ENCODE measurements around the gene TMEM87B.

Gene TMEM87B

GRCh38 chr2:112054847-112055729 is at the start of gene TMEM87B:
Gene TMEM87B, plus strand, starts transcription at chr2:112055269. Its CDS starts 323 bp downstream, at chr2:112055592.
- peak; percentile 98 for DNase-seq

- no peak for DNase-seq
These were observed 49.5 kb upstream of the TMEM87B start for GRCh38 chr2:112005406-112006075.

GRCh38 chr2:112006076-112006410 is 49.0 kb upstream of the TMEM87B start:
- peak; percentile 96 for DNase-seq

DNA sequence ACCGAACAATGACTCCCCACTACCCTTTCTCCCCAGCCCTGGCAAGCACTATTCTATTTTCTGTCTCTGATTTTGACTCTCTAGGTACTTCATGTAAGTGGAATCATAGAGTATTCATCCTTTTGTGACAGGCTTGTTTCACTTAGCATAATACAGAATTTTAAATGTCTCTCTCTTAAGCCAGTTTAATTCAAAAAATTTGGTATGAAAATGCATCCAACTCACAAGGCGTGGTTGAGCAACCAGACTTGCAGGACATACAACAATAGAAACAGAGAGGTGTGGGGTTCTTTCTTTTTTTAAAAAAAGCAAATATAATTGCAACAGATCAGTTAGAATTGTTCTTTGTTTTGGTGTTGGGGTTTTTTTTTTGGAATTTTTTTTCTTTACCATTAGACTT is 47.6 kb upstream of the TMEM87B start:
- DNase-seq: no peak

- DNase-seq: no peak
These were observed 46.1 kb upstream of the TMEM87B start for GRCh38 chr2:112008910-112009485.

DNA sequence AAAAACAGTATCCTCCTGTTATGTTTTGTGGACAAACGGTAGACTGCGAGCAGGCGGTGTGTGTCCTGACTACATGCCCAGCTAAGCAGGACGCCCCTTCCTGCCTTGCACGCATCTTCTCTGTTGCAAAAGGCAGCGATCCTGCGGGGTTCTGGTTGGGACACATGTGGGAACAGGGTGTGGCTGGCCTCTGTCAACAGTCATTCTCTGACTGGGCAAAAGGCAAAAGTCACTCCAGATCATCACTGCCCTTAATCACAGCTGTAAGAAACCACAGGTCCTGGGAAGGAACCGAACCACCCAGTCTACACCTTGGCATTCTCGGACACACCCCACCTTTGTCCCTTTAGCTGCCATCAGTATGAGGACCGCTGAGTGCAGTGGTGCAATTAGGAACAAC is 44.3 kb upstream of the TMEM87B start:
- DNase-seq: peak; percentile 67

DNA sequence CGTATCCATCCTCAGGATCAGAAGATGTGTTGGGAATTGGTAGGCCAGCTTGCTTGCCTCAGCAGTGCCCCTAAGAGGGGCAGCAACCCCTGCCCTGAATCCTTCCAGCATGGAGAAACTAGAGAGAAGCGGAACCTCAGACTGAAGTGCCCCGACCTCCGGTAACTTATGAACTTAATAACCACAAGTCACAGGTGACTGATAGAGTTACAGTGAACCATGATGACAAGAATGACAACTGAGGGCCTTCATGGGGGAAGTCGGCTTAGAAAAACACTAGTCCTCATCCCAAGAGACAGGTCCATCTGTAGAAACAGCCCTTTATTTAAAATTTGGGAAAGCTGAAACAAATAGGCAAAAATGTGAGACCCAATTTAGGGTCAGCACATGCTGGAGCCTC is 42.5 kb upstream of the TMEM87B start:
- no peak for DNase-seq

- no peak for DNase-seq
These were observed 36.2 kb upstream of the TMEM87B start for GRCh38 chr2:112018846-112019245.

DNA sequence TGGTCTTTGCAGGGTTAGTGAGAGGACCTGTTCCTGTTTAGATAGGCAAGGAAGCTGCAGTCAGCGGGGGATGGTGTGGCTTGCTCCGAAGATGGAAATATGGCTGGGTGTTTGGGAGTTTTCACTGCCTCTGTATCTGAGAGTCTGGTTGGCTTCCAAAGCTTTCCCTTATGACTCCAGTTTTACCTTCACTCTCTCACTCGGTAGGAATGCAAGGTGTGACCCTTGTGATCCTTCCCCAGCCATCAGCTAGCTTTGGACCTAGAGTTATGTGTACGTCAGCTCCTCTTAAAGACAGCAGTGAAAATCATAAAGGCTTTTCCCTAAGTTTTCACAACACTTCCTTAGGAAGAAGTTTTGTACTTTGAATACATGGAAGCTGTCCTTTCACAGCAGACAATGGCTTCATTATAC is 35.5 kb upstream of the TMEM87B start:
- DNase-seq: no peak

DNA sequence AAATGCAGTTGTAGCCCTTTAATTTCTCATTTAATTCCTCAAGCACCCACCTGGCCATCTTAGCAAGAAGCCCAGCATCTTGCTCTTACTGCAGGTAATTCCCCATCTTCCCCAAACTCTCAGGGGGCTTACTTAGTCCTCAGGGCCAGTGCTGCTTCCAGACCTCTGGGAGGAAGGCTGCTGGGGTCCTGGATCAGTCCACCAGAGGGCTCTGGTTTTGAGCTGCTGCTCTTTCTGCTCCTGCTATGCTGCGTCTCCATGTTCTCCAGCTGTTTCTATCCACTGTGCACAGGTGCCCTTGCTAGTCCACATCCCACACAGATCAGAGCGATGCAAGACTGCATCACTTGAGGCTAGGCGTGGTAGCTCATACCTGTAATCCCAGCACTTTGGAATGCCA is 34.5 kb upstream of the TMEM87B start:
- no peak for DNase-seq

DNA sequence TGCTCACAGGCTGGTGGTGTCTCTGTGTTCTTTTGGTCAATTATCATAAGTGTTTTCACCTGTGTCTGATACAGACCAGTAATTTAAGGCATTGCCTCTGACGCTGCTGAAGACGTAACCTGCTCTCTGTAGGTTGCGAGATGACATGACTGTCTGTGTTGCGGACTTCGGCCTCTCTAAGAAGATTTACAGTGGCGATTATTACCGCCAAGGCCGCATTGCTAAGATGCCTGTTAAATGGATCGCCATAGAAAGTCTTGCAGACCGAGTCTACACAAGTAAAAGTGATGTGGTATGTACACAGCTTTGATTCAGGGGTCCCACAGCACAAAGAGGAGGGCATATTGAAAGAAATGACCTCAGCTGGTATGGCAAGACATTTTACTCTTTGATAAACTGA is 33.8 kb upstream of the TMEM87B start:
- DNase-seq: no peak

- peak; percentile 30 for DNase-seq
These were observed 33.3 kb upstream of the TMEM87B start for GRCh38 chr2:112021781-112022231.

DNA sequence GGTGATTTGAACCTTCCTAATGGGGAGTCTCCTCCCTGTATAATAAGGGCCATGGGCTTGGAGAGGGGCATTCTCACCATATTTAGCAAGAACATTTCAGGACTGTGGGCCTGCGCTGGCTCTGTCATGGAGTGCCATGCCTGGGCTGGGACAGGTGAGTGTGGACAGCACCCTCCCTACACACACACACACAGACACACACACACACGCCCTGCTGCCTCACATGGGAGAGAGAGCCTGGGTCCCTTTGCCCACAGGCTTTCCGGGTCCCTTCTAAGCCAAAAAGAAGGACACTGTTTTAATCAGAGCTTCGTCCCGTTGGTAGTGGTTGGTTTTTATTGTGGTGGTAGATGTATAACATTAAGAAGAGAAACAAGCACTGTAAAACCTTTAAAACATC is 31.4 kb upstream of the TMEM87B start:
- no peak for DNase-seq

GRCh38 chr2:112024231-112024630 is 30.8 kb upstream of the TMEM87B start:
- no peak for DNase-seq

- no peak for DNase-seq
These were observed 30.1 kb upstream of the TMEM87B start for GRCh38 chr2:112024896-112025491.

DNA sequence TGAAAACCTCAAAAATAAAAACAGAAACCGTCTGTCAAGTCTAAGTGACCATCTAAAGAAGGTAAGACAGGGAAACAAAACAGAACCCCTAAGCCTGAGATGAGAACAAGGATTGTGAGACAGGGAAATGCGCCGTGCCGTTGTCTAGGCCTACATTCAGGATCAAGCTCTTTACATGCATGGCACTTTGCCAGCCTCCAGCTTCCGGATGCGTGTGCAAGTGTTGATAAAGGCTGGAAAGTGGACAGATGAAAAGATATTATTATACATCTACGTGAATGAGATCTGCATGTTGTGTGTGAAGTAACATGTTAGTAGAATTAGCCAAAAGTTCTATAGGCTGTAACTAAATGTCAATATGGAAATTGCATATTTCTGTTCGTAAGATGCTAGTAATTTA is 28.6 kb upstream of the TMEM87B start:
- no peak for DNase-seq

- DNase-seq: no peak
These were observed 27.3 kb upstream of the TMEM87B start for GRCh38 chr2:112027767-112028166.

GRCh38 chr2:112029164-112029563 is 25.9 kb upstream of the TMEM87B start:
- DNase-seq: no peak

DNA sequence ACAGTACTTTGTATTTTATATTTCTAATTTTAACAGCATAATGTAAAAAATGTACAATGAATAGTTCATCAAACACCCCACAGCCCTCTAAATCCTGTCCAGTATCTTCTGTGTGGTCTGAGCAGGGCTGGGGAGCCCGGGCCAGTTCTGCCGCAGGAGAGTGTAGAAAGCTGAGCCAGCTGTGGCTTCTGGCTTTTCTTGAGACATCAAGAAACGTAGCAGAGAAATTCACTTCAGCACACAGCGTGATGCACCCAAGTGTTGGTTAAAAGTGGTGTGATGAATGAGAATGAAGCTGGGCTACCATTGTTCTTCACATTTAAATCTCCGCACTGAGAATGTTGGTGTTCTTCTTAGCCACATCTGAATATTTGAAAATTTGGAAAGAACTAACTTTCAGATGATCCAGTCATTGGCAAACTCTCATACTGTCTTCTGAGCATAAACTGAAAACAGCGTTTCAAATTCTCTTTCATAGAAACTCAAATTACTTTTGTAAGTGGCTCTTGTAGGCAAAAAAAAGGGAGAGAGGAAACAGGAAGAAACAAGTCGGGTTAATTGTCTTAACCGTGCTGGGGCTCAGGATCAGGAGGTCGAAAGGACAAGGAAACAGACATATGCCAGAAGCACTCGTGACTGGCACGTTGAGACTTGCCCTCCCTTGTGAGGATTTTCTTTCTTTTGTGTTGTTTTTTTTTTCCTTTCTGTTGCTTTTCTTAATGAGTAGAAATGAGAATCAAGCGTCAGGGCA is 23.4 kb upstream of the TMEM87B start:
- DNase-seq: peak; percentile 47

DNA sequence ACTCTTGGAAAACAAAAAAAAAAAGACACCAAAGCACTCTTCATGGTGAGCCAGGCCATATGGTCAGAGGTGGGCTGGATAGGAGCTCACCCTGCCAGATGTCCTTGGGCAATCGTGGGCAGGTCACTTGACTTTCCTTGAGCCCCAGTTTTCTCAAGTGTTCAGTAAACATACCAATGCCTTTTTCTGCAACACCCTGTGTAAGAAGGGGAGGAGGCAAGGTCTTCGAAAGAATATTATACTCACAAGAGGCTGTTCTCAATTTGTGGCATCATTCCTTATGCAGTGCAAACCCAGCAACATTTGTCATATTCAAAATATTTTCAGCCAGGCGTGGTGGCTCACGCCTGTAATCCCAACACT is 22.9 kb upstream of the TMEM87B start:
- no peak for DNase-seq

GRCh38 chr2:112032689-112033465 is 22.2 kb upstream of the TMEM87B start:
- DNase-seq: peak; percentile 95

DNA sequence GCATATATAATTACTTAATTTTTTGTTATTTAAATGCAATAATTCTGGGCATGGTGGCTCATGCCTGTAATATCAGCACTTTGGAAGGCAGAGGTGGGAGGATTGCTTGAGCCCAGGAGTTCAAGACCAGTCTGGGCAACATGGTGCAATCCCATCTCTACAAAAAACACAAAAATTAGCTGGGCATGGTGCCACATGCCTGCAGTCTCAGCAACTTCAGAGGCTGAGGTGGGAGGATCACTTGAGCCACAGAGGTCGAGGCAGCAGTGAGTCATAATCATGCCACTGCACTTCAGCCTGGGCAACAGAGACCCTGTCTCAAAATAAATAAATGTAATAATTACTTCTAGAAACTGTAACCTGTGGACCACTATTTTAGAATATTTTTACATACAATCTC is 21.5 kb upstream of the TMEM87B start:
- DNase-seq: peak; percentile 83

Measured in inflammatory macrophage treated with lipopolysaccharide for 4 hours (primary cell).